ENCODE data around the gene TTC36.
A peak's percentile ranks its signal among the peaks of the same experiment; 100 is the strongest.
"Not testable (repeated sequence)": the region's sequence is repeated elsewhere in the genome, so short reads cannot be mapped to it uniquely, and the experiment has no call there.

Gene TTC36

GRCh38 chr11:118569670-118570069, 42.4 kb downstream of the TTC36 start:
- TF ChIP-seq ZFX (IDR thresholded peaks at IDR 0.05; ENCODE audit: borderline replicate concordance) (no peak), CTCF (IDR thresholded peaks at IDR 0.05) (no peak)
- no peak overlapping the region for H3K27ac ChIP-seq

GRCh38 chr11:118570787-118571186, 43.5 kb downstream of the TTC36 start:
- no peak overlapping the region for H3K27ac ChIP-seq
- no peak for TF ChIP-seq CTCF (IDR thresholded peaks at IDR 0.05)
- TF ChIP-seq ZFX (IDR thresholded peaks at IDR 0.05; ENCODE audit: borderline replicate concordance) = no peak

DNA sequence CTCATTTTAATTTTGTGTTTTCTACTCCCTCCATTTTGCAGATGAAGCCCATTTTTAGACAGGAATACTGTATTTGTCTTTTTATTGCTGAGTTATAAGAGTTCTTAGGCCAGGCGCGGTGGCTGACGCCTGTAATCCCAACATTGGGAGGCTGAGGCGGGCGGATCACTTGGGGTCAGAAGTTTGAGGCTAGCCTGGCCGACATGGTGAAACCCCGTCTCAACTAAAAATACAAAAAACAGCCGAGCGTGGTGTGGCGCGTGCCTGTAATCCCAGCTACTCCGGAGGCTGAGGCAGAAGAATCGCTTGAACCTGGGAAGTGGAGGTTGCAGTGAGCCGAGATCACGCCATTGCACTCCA, 44.4 kb downstream of the TTC36 start:
- H3K27ac ChIP-seq = peak overlapping the region; percentile 77

DNA sequence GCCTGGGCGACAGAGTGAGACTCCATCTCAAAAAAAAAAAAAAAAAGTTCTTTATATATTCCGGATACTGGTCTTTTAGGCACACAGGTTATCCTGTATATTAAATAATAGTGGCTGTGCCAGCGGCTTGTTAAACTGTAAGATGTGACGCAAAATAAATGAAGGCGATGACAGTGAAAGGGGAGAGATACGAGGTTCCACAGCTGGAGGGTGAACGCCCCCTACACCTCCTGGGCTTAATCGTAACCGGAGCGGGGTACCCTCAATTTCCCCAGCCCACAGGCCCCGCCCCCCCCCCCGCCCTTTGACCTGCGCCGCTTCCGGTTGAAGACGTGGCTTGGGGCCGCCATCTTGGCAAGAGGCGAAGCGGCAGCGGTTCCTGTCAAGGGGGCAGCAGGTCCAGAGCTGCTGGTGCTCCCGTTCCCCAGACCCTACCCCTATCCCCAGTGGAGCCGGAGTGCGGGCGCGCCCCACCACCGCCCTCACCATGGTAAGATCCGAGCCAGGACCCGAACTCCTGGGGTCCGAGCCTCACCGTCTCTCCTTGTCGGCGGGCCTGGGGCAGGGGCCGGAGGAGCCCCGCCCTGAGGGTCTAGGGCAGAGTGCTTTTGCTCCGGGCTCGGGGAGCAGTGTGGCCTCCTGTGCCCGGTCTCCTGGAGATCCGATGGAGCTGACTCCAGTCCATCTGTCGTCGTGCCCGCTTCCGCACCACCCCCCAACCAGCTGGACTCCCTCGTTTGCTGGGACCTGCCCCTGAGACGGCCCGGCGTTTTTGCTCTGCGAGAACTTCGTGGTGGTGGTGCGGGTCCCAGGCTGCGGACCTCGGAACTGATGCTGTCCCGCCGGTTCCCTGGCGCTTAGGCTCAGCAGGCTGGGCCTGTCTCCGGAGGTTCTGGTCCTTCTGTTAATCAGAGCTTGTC, 45.0 kb downstream of the TTC36 start, which contains the start of gene ARCN1:
ARCN1 (plus strand) TSS at position 349 of the 920 bp plus-strand sequence; CDS start at position 488, 139 bp downstream.
- no peak for TF ChIP-seq CTCF (IDR thresholded peaks at IDR 0.05)
- no peak for TF ChIP-seq ZFX (IDR thresholded peaks at IDR 0.05; ENCODE audit: borderline replicate concordance)
- peak within 1 kb of the TSS; percentile 77 for H3K27ac ChIP-seq

GRCh38 chr11:118572981-118573550, 45.8 kb downstream of the TTC36 start:
- peak overlapping the region; percentile 77 for H3K27ac ChIP-seq
- TF ChIP-seq ZFX (IDR thresholded peaks at IDR 0.05; ENCODE audit: borderline replicate concordance) (no peak), CTCF (IDR thresholded peaks at IDR 0.05) (no peak)

- TF ChIP-seq ZFX (IDR thresholded peaks at IDR 0.05; ENCODE audit: borderline replicate concordance) (no peak), CTCF (IDR thresholded peaks at IDR 0.05) (no peak)
- H3K27ac ChIP-seq = no peak overlapping the region
These were observed 47.4 kb downstream of the TTC36 start for GRCh38 chr11:118574636-118575035.

- not testable (repeated sequence) for H3K27ac ChIP-seq
These were observed 50.7 kb downstream of the TTC36 start for GRCh38 chr11:118577995-118578394.

Data from 22Rv1 (cell line).